Suppressor macrophage treated with lipopolysaccharide for 1 hour (primary cell): ENCODE data around the gene PTTG1IP2.

Experiments used
- DNase-seq, 3 donors: peaks; one replicate each; pipeline ENCODE4 v3.0.0-alpha.2; 2020 to 2022

The PTTG1IP2 gene

DNA sequence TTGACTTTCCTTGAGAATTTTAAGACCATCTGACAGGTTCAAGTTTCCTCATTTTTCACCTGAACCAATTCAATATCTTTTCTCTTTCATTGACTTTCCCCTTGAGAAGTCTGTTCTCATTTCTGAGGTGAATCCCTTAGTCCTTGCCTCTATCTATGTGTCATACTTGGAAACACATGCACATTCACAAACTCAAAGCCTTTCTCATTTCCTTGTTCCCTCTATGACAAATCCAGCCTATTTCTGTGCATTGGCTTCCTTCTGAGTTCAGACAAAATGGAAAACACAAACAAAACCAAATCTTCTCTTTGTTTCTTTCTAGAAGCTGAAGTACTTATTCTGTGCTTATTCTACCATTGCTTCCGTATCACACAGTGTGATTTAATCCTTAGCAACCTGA, 13.8 kb downstream of the PTTG1IP2 start:
- no peak for DNase-seq

DNA sequence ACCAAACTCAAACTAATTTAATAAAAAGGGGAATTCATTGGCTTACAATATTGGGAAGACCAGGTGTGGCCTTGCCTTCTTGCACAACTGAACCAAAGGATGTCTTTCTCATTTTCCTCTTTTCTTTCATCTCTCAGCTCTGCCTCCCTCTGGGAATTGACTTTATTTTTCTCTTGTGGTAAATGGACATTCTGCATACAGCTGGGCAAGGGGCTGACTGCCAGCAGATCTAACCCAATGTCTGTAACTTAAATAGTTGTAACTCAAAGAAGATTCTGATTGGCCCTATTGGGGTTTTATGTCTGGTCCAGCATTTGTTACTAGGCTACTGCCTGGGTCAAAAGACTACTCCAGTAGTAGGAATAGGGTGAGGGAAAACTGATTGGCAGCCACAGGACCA, 15.3 kb downstream of the PTTG1IP2 start:
- DNase-seq, result no peak

DNA sequence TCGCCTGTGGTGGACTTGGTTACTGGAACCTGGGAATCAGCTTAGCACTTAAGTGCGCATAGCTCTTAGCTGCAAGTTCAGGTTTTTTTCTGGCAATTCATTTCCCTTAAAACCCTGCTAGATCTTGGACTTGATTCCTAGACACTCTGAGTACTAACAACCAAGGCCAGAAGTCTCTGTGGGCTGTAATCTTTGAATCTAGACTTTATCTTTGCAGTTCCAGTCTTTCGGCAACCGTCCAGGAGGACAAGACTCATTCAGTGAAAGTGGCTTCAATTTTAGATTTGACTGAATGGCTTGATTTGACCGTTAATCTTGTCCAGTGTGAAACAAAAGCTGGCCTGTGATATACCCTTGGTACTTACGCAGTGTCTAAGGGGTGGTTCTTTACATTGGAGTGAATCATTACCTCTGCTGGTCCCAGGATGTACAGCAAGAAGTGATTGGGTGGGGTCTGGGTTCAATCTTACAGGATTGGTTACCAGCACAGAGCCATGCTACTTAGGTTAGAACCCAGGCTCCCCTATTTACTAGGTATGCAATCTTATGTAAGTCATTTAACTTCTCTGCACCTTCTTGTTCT, 16.4 kb downstream of the PTTG1IP2 start:
- no peak for DNase-seq

DNA sequence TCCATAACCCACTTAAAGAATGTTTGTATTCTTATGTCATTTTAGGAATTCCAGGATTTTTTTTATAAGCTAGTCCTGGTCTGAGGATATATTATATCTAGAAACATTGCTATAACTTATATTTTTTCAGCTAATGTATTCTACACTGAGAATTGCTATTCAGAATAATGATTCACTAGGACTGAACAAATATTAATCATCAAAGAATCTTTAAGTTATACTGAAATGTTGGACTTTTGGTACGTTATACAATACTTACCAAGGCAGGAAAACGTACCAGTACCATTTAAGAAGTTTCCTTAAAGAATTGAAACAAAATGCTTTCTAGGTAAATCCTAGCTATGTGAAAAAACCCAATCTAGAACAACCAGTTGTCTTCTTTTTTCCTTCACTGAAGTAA, 18.4 kb downstream of the PTTG1IP2 start:
- no peak for DNase-seq

DNA sequence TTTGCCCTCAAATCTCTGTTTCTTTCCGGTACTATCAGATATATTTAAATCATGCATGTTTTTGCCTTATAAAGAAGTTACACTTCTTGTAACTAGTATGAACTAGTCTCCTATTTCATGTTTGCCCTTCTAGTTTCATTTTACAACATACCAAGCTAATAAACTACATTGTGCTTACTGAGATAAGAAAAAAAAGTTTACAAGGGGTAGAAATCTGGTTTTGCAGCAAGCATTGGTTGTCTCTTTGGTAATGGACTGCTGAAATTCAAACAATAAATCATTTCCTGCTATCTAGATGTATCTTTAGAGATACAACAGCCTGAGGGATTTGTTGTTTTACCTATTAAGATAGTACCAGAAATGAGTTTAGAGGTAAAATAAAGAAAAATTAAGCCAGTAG, 18.8 kb downstream of the PTTG1IP2 start:
- no peak for DNase-seq

DNA sequence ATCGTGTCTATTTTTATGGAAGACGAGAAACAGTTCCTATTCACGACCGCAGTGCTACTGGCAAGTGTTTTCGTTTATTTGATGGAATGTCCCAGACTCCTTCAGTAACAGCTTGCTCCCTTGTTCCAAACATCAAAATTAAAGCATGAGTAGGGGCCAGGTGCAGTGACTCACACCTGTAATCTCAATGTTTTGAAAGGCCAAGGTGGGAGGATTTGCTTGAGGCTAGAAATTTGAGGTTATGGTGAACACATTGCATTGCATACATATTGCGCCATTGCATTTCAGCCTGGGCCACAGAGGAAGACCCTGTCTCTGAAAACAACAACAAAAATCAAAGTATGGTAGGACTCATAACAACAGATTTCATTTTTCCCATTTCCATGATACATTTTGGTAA, 22.8 kb downstream of the PTTG1IP2 start:
- no peak for DNase-seq

DNA sequence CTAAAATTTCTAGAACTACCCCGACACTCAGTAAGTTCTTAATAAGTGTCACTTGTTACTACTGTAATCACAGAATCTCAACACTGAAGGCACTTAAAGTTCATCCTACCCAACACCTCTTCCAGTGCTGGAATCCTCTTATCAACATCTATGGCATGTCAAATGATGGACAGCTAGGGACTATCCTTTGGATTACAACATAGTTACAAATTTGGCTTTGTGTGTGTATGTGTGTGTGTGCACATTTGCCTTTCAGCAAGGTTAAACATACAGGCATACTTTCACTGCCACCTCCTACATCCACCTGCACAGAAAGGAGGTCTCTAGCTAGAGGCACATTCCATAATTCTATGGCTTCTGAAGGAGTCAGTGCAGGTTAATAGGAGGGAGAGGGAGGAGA, 25.8 kb downstream of the PTTG1IP2 start:
- DNase-seq, result no peak

DNA sequence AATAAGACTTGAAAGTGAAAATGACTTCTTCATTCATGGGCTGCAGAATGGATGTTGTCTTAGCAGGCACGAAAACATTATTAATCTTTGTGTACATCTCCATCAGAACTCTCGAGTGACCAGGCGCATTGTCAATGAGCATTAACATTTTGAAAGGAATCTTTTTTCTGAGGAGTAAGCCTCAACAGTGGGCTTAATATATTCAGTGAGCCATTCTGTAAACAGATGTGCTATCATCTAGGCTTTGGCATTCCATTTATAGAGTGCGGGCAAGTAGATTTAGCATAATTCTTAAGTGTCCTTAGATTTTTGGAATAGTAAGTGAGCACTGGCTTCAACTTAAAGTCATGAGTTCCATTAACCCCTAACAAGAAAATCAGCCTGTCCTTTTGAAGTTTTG, 33.1 kb downstream of the PTTG1IP2 start:
- no peak for DNase-seq

DNA sequence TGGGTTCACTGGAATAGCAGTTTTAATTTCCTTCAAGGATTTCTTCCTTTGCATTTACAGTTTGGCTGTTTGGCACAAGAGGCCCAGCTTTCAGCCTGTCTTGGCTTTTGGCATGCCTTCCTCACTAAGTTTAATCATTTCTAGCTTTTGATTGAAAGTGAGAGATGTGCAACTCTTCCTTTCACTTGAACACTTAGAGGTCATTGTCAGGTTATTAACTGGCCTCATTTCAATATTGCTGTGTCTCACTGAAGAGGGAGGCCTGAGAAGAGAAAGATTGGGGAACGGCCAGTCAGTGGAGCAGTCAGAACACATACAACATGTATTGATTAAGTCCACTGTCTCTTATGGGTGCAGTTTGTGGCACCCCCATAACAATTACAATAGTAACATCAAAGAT, 33.9 kb downstream of the PTTG1IP2 start:
- DNase-seq, result no peak

DNA sequence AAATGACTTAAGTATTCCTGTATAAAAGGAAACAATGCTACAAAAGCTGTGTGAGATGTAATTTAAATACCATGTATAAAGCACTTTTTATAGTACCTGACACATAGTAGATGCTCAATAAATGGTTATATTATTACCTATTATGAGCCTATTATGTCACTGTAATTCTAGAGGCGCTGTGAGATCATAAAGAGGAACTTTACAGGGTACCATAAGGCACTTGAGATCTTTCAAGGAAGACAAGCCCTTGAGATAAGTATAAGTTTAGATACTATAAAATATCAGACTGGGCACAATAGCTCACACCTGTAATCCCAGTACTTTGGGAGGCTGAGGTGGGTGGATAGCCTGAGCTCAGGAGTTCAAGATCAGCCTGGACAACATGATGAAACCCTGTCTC, 38.3 kb downstream of the PTTG1IP2 start:
- DNase-seq, result no peak

DNA sequence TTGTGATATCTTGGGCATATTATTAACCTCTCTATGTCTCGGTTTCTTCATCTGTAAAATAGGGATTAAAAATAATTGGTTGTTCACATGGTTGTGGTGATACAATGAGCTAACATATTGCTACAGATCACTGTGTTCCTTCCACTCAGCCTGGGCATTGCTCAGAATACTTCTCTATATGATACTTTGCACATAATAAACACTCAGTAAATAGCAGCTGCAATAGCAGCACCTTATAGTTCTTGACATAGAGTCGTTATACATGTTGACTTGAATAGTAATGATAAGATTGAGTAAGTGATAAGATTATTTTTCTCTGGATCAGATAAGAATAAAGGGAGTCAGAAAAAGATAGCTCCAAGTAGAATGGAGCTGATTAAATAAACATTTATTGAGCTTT, 42.3 kb downstream of the PTTG1IP2 start:
- DNase-seq, result no peak

DNA sequence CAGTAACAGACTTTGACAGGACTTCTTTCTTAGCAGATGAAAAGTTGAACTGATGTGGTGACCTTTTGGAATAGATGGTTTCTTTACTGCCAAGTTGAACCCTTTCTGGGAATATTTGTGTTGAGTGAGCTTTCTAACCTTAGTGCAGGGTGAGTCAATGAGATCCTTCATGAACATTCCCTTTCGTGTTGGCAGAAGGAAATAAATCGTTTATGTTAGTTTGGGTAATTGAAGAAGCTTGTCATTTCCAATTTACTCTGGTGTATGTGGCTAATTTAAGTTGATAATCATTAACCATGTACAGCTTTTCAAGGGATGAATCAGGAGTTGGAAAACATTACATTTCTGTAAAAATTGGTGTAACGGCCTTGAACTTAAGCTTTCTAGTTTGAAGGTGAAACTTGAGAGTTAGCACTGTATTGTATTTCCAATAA, 43.4 kb downstream of the PTTG1IP2 start:
- DNase-seq, result no peak

DNA sequence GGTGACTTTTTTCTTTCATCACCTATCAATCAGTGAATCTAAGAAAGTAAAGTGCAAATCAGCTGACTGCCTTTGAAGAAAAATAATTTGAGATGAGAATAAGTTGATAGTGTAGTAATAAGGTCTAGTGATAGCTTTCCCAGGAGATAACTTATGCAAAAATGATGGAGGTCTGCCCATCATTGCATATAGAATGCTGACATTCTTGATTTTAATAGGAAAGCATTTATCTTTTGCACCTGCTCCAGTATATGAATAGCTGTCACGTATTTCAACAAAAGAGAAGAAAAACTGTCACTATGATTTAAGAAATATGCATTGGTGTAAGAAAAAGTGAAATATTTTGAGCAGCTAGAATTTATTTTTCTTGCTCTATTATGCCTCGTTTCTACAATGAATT, 46.8 kb downstream of the PTTG1IP2 start:
- no peak for DNase-seq

DNA sequence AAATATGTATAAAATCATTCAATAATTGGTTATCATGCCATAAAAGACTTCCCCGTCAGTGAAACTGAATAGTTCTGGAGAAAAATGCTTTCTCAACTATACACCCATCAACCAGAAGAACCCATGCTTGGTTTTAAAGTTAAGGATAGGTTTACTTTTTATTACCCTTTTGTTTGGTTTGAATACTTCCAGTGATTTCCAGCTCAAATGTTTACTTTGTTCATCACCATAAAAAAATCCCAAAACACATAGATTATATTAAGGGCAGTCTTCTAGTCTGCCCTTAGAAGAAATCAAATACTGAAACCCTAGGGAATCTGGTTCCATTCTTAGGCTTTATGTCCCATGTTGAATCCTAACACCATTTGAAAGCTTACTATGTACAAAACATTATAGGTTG, 49.2 kb downstream of the PTTG1IP2 start:
- no peak for DNase-seq

DNA sequence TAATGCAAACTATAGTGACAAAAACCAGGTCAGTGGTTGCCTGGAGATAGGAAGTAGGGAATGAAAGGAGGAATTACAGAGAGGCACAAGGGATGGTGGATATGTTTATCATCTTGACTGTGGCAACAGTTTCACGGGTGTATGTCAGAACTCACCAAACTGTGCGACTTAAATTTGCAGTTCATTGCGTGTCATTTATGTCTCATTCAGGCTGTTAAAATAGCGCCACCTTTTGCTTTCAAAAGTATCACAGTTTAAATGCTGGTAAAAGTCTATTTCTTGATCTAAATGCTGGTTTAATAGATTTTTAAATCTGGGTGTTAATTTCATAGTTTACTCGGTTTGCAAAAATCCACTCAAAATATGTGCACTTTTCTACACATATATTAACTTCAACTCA, 51.0 kb downstream of the PTTG1IP2 start:
- peak in 2 of 3 donors; percentile 9 to 35 for DNase-seq

DNA sequence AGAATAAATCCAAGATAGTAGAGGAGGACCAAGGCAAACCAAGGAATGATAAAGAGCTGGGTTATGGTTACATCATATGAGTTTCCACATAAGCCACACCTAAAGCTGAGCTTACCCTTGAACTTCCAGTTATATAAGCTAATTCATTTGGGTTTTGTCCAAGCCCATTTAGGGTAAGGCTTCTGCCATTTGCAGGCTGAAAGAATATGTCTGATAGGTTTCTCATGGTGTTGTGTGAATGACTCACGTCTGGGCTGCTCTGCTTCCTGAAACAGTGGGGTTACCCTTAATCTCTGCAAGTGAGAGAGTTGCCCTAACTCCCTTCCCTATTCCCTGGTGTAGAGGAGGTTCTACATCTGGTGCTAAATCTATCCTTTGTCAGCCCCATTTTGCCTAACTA, 60.8 kb downstream of the PTTG1IP2 start:
- peak; percentile 77 to 83 (median 83) for DNase-seq

DNA sequence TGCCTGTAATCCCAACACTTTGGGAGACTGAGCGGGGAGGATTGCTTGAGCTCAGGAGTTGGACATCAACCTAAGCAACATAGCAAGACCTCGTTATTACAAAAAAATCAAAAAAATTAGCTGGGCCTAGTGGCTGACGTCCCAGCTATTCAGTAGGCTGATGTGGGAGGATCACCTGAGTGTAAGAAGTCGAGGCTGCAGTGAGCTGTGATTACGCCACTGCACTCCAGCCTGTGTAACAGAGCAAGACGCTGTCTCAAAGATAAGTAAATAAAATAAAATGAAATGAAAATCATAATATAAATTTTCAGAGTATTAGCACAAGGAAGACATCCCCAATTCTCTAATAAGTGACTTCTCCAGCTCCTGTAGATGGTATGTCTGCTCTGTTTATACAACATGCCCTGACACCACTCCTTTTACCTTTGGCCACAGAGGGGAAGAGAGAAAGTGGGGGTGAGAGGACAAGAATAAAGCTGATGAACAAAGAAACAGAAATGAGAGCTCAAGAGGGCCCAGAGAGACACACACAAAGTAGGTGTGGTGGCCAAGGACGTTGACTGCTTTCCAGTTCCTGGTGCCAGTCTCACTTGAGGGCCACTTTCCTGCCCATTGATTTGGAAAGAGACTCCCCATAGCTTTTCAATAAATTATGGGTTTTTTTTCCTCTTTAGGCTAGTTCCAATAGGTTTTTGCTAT, 62.9 kb downstream of the PTTG1IP2 start:
- no peak for DNase-seq

DNA sequence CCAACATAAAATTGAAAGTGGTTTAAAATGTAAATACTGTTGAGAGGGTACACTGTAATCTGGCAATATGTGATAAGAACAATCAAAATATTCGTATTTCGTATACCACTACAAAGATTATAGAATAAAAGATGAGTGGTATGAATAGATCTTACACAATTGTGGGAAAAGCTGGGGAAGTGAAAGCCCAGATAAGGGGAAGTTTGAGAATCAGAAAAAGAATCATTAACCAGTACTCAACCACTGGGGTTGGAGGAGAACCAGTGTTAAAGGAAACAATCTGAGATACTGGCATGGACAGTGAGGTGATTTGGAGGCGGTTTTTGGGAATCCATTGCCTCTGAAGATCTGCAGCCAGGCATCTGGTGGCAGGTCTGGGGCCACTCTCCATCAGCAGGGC, 67.0 kb downstream of the PTTG1IP2 start:
- DNase-seq, result peak; percentile 64 to 88 (median 87)

DNA sequence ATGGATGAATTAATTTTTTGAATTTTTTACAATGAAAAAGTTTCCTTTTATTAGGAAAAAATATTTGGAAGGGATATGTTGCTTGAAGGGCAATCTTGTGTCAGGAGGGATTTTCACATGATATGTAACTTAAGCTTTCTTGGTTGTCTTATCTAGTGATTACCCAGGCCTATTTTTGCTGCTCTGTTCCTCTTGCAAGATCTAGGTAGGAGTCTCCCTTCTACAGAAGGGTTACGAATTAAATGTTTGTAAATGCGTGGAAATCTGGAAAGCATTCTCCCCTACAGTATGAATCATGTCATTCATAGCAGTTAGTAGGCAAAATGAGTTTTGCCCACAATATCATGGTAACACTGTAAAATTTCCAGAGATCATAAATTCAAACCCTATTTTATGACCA, 69.0 kb downstream of the PTTG1IP2 start:
- DNase-seq, result peak in 1 of 3 donors; percentile 16

DNA sequence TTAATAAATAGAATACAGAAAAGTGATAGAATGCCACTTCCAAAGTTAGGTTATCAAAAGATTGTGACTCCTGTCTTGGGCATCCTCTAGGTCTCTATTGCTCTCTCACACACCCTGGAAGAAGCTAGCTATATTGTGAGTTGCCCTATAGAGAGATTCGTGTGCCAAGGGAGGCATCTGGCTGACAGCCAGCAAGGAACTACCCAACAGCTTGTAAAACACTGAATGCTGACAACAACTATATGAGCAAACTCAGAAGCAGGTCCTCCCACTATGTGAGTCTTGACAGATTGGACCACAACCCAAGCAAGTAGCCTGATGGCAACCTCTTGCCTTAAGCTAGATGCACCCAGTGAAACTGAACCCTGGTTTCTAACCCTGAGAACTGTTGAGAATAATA, 71.0 kb downstream of the PTTG1IP2 start:
- DNase-seq, result no peak

DNA sequence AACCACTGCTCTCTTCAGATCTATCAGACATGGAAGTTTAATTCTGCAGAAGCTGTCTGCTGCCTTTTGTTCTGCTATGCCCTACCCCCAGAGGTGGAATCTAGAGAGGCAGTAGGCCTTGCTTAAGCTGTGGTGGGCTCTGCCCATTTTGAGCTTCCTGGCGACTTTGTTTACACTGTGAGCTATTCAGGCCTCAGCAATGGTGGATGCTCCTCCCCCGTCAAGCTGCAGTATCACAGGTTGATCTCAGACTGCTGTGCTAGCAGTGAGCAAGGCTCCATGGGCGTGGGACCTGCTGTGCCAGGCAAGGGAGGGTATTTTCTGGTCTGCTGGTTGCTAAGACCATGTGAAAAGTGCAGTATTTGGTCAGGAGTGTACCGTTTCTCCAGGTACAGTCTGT, 81.6 kb downstream of the PTTG1IP2 start:
- DNase-seq, result no peak

DNA sequence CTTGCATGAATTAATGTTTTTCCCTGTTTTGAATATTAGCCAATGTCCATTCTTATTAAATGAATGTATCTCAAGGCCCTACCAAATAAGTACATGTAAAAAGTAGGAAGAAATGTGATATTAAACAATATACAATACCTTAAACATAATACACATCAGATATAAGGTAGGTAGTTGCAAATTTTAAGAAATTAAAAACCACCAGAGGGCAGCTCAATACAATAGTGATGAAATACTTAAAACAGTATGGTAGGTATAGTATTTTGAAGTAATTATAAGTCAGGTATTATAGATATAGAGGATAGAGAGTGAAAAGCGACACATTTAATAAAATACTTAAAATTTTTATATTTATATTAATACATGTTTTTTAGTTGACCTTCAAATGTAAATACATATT, 83.1 kb downstream of the PTTG1IP2 start:
- peak; percentile 39 to 62 (median 46) for DNase-seq

DNA sequence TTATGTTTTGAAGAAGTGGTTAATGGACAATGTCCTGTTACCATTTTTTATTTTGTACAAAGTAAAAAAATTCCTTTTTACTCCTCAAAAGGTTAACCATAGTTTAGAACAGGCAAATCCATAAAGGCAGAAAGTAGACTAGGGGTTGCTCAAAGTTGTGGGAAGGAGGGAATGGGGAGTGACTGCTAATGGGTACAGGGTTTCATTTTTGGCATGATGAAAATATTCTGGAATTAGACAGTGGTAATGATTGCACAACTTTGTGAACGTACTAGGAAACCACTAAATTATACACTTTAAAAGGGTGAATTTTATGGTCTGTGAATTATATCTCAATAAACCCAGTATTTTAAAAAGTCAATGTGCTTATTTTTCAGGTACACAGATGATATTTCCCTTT, 91.3 kb downstream of the PTTG1IP2 start:
- no peak for DNase-seq
